CD4-positive, alpha-beta memory T cell (primary cell): ENCODE measurements around the gene ZFAND3. TPM values are rescaled to one million over a fixed set of nuclear protein-coding genes. Genes with fewer than 3 reads are reported as not detected.

Experiments used
- CTCF ChIA-PET: fragments of 350-600 bp; sonication (Branson Sonifier 250); formaldehyde crosslinking; loops from one replicate; lab custom pipeline; 2021; ENCODE audit warnings: inconsistent platforms; ENCODE audit not compliant: partially characterized antibody; lab: Charles Lee
- POLR2A ChIA-PET: fragments of 350-600 bp; sonication (Branson Sonifier 250); formaldehyde crosslinking; loops from one replicate; lab custom pipeline; 2021; ENCODE audit not compliant: partially characterized antibody; lab: Charles Lee
- DNase-seq, 5 donors: peaks; one replicate each; pipeline versions ENCODE4 v3.0.0 to v3.0.0-alpha.2; 2020 to 2022; ENCODE audit warnings: mixed read lengths in 1 of 5
- H3K27ac ChIP-seq: one replicate; pipeline ENCODE4 v1.7.0; 2013; ENCODE audit warnings: low read depth, low read length
- H3K27me3 ChIP-seq: 2 replicates; pipeline ENCODE4 v1.7.0; 2013; ENCODE audit warnings: mild to moderate bottlenecking, low read length, moderate library complexity; ENCODE audit not compliant: insufficient read depth
- H3K36me3 ChIP-seq: 2 replicates; pipeline ENCODE4 v1.7.0; 2013; ENCODE audit warnings: mild to moderate bottlenecking, low read length, moderate library complexity; ENCODE audit not compliant: insufficient read depth
- H3K4me1 ChIP-seq: 2 replicates; pipeline ENCODE4 v1.7.0; 2013; ENCODE audit warnings: mild to moderate bottlenecking, low read length, moderate library complexity; ENCODE audit not compliant: insufficient read depth
- H3K4me3 ChIP-seq, 2 donors: one replicate each; pipeline ENCODE4 v1.7.0; 2013; ENCODE audit warnings: low read length in 2 of 2, mild to moderate bottlenecking in 1 of 2
- H3K9me3 ChIP-seq, 2 donors: one replicate each; pipeline ENCODE4 v1.7.0; 2013; ENCODE audit warnings: low read length in 2 of 2, control low read depth in 1 of 2; ENCODE audit not compliant: control insufficient read depth in 1 of 2
- H3K27ac Mint-ChIP-seq, 7 donors: one replicate each; pipeline ENCODE4 v1.8.0; 2020 to 2021; ENCODE audit warnings: mixed read lengths in 7 of 7, mild to moderate bottlenecking in 6 of 7, inconsistent platforms in 3 of 7, moderate library complexity in 3 of 7
- H3K27me3 Mint-ChIP-seq, 2 donors: one replicate each; pipeline ENCODE4 v1.8.0; 2020 to 2021; ENCODE audit warnings: mixed read lengths in 2 of 2
- H3K36me3 Mint-ChIP-seq, 2 donors: one replicate each; pipeline ENCODE4 v1.8.0; 2020 to 2021; ENCODE audit warnings: mixed read lengths in 2 of 2, inconsistent platforms in 1 of 2, mild to moderate bottlenecking in 1 of 2
- H3K4me1 Mint-ChIP-seq, 4 donors: one replicate each; pipeline ENCODE4 v1.8.0; 2020 to 2021; ENCODE audit warnings: mixed read lengths in 4 of 4, mild to moderate bottlenecking in 1 of 4
- H3K4me3 Mint-ChIP-seq, 8 donors: one replicate each; pipeline ENCODE4 v1.8.0; 2020 to 2021; ENCODE audit warnings: mixed read lengths in 8 of 8, mild to moderate bottlenecking in 7 of 8, moderate library complexity in 6 of 8, inconsistent platforms in 3 of 8
- H3K9me3 Mint-ChIP-seq, 8 donors: one replicate each; pipeline ENCODE4 v1.8.0; 2020 to 2021; ENCODE audit warnings: mixed read lengths in 8 of 8, mild to moderate bottlenecking in 5 of 8, inconsistent platforms in 3 of 8, moderate library complexity in 1 of 8
- intact Hi-C: fragments of 100-400 bp; cut with micrococcal nuclease; formaldehyde crosslinking; loops from one replicate; pipeline ENCODE4 v1.15.1; 2023
- polyA plus RNA-seq, 2 donors: library from polyadenylated mRNA; unstranded; fragments of 300-500 nt; fragmentation: Illumina TruSeq; gene quantifications; one replicate each; pipeline ENCODE4 v1.2.3, GENCODE V29; 2021
- total RNA-seq, 2 experiments: library from RNA; stranded (reverse); gene quantifications; one replicate each; pipeline ENCODE4 v1.2.3, GENCODE V29; 2021

The ZFAND3 gene
- total and polyA plus RNA-seq, 4 experiments from 2014 or later, result 2.1 to 33.0 (median 20.1) TPM

DNA sequence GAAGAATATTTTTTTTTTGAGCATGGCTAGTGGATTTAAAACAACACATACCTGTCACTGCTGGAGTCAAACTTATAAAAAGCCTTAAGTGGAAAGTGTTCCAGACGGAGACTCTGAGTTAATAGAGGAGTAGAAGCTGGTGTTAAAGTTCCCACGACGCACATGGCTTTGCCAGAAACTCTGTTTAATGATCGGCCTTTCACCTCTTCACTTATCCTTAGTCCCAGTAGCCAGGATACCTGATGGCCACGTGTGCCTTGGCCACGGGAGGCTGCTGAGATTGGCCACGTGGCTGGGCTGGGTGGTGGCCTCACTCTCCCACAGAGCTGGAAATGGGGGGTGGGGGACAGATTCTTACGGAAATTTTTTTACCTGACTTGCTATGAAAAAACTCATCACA lies 333.1 kb downstream of the ZFAND3 start:
- POLR2A ChIA-PET, result no interaction called here
- no peak for DNase-seq
- CTCF ChIA-PET, result no interaction called here
- H3K4me1 ChIP-seq, result no peaks in the 10 kb centered on the region
- H3K9me3 ChIP-seq, result no peaks in the 10 kb centered on the region
- H3K36me3 Mint-ChIP-seq, result peaks cover 1 to 37% of the 10 kb centered on the region in 2 donors
- H3K4me3 ChIP-seq, result no peak overlapping the region
- H3K4me3 Mint-ChIP-seq, result no peak overlapping the region
- H3K27me3 Mint-ChIP-seq, result no peaks in the 10 kb centered on the region
- peak overlapping the region in 1 of 7 donors; percentile 55 for H3K27ac Mint-ChIP-seq
- H3K9me3 Mint-ChIP-seq, result peaks cover 0 to 4% (median 0%) of the 10 kb centered on the region in 8 donors
- H3K4me1 Mint-ChIP-seq, result peaks cover 0 to 5% (median 4%) of the 10 kb centered on the region in 4 donors
- no peaks in the 10 kb centered on the region for H3K36me3 ChIP-seq
- H3K27me3 ChIP-seq, result no peaks in the 10 kb centered on the region
- intact Hi-C loops, result no loop called here
- no peak overlapping the region for H3K27ac ChIP-seq

DNA sequence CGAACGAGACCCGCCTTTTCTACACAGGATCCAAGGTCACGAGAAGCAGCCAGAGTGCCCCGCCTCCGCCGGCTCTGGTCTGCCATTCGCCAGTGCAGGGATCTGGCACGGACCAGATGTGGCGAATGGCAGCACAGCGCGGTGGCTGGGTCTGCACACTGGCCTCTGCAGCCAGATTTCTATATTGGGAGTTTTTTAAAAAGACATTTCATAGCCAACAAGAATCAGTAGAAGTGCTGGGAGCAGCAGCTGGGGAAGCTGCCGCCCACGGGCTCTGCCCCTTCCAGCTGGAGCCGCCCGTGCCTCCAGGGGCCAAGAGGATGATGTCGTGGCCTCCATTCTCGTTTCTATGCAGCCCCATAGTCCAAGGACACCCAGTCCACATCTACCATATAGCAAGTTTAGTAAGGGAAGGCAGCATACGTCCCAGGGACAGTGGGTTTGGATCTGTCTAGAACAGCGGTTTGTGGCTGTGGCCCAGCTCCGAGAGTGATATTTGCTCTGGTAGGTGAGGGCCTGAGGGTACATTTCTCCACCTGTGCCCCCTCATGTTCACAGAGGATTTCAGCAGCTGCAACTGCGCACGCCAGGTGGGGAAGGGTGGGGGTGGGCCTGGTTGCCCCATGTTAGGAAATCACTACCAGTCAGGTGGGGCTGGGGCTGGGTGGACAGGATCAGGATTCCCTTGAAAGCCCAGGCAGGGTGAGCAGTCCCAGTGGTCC lies 333.7 kb downstream of the ZFAND3 start:
- Mint-ChIP-seq H3K4me1 (peaks cover 0 to 5% (median 3%) of the 10 kb centered on the region in 4 donors), H3K27me3 (no peaks in the 10 kb centered on the region), H3K27ac (no peak overlapping the region), H3K4me3 (no peak overlapping the region), H3K9me3 (peaks cover 0 to 4% (median 0%) of the 10 kb centered on the region in 8 donors), H3K36me3 (peaks cover 5 to 40% of the 10 kb centered on the region in 2 donors)
- Histone ChIP-seq H3K36me3 (no peaks in the 10 kb centered on the region), H3K9me3 (no peaks in the 10 kb centered on the region), H3K27ac (no peak overlapping the region), H3K27me3 (no peaks in the 10 kb centered on the region), H3K4me1 (no peaks in the 10 kb centered on the region), H3K4me3 (no peak overlapping the region)
- intact Hi-C loops, result no loop called here
- POLR2A ChIA-PET, result no interaction called here
- DNase-seq, result no peak
- CTCF ChIA-PET, result no interaction called here

DNA sequence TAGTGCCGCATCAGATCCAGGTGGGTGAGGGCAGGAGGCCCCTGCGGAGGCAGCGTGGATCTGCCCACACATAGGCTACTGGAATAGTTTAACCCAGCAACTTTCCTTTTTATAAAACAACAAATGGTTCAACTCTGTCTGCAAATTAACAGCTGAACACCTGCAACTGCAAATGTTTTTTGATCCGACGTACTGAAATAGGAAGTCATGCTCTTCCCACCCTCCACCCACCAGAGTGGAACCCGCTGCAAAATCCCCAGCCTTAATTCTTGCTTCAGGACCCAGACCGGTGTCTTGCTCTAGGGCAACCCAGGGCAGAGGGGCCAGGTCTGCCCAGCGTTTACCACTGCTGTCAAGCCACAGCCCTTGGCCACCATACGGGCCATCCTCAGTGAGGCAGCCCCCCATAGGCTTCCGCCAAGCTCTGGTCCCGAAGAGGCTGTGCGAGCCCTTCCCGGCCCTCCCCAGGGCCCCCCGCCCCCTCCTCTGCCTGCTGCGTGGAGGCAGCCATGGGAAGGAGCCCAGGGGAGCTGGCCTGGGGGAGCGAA lies 334.3 kb downstream of the ZFAND3 start:
- H3K36me3 Mint-ChIP-seq, result peaks cover 9 to 37% of the 10 kb centered on the region in 2 donors
- no peak overlapping the region for H3K27ac Mint-ChIP-seq
- intact Hi-C loops, result no loop called here
- peaks cover 0 to 7% (median 3%) of the 10 kb centered on the region in 4 donors for H3K4me1 Mint-ChIP-seq
- H3K9me3 ChIP-seq, result no peaks in the 10 kb centered on the region
- no peaks in the 10 kb centered on the region for H3K27me3 Mint-ChIP-seq
- no peak overlapping the region for H3K27ac ChIP-seq
- no peak for DNase-seq
- H3K4me3 Mint-ChIP-seq, result no peak overlapping the region
- H3K9me3 Mint-ChIP-seq, result peaks cover 0 to 4% (median 0%) of the 10 kb centered on the region in 8 donors
- no peak overlapping the region for H3K4me3 ChIP-seq
- no peaks in the 10 kb centered on the region for H3K27me3 ChIP-seq
- ChIA-PET POLR2A (no interaction called here), CTCF (no interaction called here)
- no peaks in the 10 kb centered on the region for H3K4me1 ChIP-seq
- no peaks in the 10 kb centered on the region for H3K36me3 ChIP-seq

GRCh38 chr6:38154731-38155130 lies 335.2 kb downstream of the ZFAND3 start:
- no peaks in the 10 kb centered on the region for H3K27me3 ChIP-seq
- H3K4me1 ChIP-seq, result no peaks in the 10 kb centered on the region
- intact Hi-C loops, result no loop called here
- no peak for DNase-seq
- ChIA-PET POLR2A (no interaction called here), CTCF (no interaction called here)
- no peak overlapping the region for H3K4me3 ChIP-seq
- Mint-ChIP-seq H3K27me3 (no peaks in the 10 kb centered on the region), H3K4me1 (peaks cover 0 to 11% (median 3%) of the 10 kb centered on the region in 4 donors), H3K9me3 (peaks cover 0 to 2% (median 0%) of the 10 kb centered on the region in 8 donors), H3K4me3 (no peak overlapping the region), H3K27ac (peak overlapping the region in 2 of 7 donors; percentile 8), H3K36me3 (peaks cover 16 to 35% of the 10 kb centered on the region in 2 donors)
- no peaks in the 10 kb centered on the region for H3K36me3 ChIP-seq
- H3K27ac ChIP-seq, result no peak overlapping the region
- no peaks in the 10 kb centered on the region for H3K9me3 ChIP-seq

- H3K9me3 Mint-ChIP-seq, result peaks cover 0 to 2% (median 0%) of the 10 kb centered on the region in 8 donors
- H3K27me3 ChIP-seq, result no peaks in the 10 kb centered on the region
- intact Hi-C loops, result no loop called here
- no peak overlapping the region for H3K27ac ChIP-seq
- H3K4me3 Mint-ChIP-seq, result no peak overlapping the region
- H3K4me3 ChIP-seq, result no peak overlapping the region
- no peaks in the 10 kb centered on the region for H3K27me3 Mint-ChIP-seq
- no peak for DNase-seq
- POLR2A ChIA-PET, result no interaction called here
- no peaks in the 10 kb centered on the region for H3K36me3 ChIP-seq
- peaks cover 20 to 33% of the 10 kb centered on the region in 2 donors for H3K36me3 Mint-ChIP-seq
- CTCF ChIA-PET, result no interaction called here
- no peaks in the 10 kb centered on the region for H3K9me3 ChIP-seq
- no peaks in the 10 kb centered on the region for H3K4me1 ChIP-seq
- H3K27ac Mint-ChIP-seq, result peak overlapping the region in 4 of 7 donors; percentile 8 to 86 (median 24)
- H3K4me1 Mint-ChIP-seq, result peaks cover 0 to 11% (median 3%) of the 10 kb centered on the region in 4 donors
Measured at GRCh38 chr6:38155144-38155543, 335.6 kb downstream of the ZFAND3 start.

DNA sequence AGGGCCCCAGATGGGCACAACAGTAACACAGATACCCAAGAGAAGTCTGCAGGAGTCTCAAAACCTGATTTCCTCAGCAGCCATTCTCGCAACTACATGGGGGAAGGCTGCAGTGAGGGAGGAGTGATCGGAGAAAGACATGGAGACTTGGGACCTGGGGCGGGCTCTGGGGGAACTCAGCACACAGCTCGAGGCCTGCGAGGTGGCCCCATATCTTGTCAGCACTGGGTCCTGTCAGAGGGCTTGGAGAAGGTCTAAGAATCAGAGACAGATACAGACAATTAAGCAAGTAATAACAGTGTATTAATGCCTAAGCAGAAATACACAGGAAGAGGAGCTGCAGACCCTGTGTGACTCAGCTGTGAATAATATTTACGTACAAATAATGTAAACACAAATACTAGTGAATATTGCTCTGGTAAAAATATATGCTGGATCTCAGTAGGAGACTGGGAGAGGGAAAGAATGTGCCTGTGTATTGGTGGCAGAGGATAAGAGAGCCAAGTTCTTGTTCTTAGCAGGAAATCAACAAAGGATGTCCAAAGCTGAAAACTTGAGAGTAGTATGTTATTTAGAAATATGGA lies 336.2 kb downstream of the ZFAND3 start:
- Histone ChIP-seq H3K27ac (no peak overlapping the region), H3K4me3 (no peak overlapping the region), H3K36me3 (no peaks in the 10 kb centered on the region), H3K27me3 (no peaks in the 10 kb centered on the region), H3K4me1 (no peaks in the 10 kb centered on the region), H3K9me3 (no peaks in the 10 kb centered on the region)
- intact Hi-C loops, result no loop called here
- Mint-ChIP-seq H3K9me3 (peaks cover 0 to 2% (median 0%) of the 10 kb centered on the region in 8 donors), H3K4me1 (peaks cover 0 to 9% (median 3%) of the 10 kb centered on the region in 4 donors), H3K4me3 (no peak overlapping the region), H3K27ac (peak overlapping the region in 5 of 7 donors; percentile 20 to 67 (median 48)), H3K36me3 (peaks cover 25 to 27% of the 10 kb centered on the region in 2 donors), H3K27me3 (no peaks in the 10 kb centered on the region)
- CTCF ChIA-PET, result no interaction called here
- POLR2A ChIA-PET, result no interaction called here
- no peak for DNase-seq

DNA sequence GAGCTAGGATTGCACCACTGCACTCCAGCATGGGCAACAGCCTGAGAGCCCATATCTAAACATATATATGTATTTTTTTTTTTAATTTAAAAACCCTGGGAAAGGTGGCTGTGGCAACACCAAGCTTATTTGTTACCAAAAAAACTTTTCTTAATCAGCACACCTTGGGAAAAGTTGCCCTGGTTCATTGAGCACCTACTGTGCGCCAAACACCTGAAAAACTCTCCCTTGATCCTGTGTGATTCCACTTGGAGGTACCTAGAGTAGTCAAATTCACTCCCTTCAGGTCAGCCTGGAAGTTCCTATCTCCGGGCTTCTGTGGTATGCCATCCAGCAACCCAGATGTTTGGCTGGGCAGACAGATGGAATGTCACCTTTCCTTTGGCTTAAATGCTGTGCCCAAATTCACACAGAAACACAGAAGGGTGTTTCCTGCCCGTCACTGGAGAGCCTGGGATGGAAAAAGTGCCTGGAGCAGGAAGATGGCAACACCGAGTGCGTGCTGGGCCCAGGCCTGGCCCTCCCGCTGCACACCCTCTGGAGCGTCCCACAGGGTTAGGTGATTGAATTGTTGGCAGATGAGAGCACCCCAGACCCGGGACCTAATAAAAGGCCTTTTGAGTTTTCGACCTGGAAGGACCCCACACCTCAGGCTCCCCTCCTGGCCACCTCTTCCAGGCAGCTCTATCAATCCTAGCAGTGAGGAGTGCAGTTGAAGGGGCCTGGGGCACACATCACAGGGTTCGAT lies 337.5 kb downstream of the ZFAND3 start:
- Histone ChIP-seq H3K4me1 (no peaks in the 10 kb centered on the region), H3K27ac (no peak overlapping the region), H3K9me3 (no peaks in the 10 kb centered on the region), H3K4me3 (no peak overlapping the region), H3K27me3 (no peaks in the 10 kb centered on the region), H3K36me3 (no peaks in the 10 kb centered on the region)
- no peak for DNase-seq
- Mint-ChIP-seq H3K9me3 (peaks cover 0 to 2% (median 0%) of the 10 kb centered on the region in 8 donors), H3K4me1 (peaks cover 0 to 8% (median 3%) of the 10 kb centered on the region in 4 donors), H3K27ac (peak overlapping the region in 2 of 7 donors; percentile 12 to 54), H3K27me3 (no peaks in the 10 kb centered on the region), H3K36me3 (peaks cover 20 to 30% of the 10 kb centered on the region in 2 donors), H3K4me3 (no peak overlapping the region)
- intact Hi-C loops, result no loop called here
- POLR2A ChIA-PET, result no interaction called here
- CTCF ChIA-PET, result no interaction called here
